ENCODE results near the gene PRAMEF14.
"Not testable (repeated sequence)": the region's sequence is repeated elsewhere in the genome, so short reads cannot be mapped to it uniquely, and the experiment has no call there.

PRAMEF14 gene, protein sequence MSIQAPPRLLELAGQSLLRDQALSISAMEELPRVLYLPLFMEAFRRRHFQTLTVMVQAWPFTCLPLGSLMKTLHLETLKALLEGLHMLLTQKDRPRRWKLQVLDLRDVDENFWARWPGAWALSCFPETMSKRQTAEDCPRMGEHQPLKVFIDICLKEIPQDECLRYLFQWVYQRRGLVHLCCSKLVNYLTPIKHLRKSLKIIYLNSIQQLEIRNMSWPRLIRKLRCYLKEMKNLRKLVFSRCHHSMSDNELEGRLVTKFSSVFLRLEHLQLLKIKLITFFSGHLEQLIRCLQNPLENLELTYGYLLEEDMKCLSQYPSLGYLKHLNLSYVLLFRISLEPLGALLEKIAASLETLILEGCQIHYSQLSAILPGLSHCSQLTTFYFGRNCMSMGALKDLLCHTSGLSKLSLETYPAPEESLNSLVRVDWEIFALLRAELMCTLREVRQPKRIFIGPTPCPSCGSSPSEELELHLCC

GRCh38 chr1:13347034-13347433, at the start of gene PRAMEF14:
PRAMEF14 (minus strand) TSS chr1:13347134; CDS start chr1:13345314, 1,820 bp downstream.
- not testable (repeated sequence) for DNase-seq

DNA sequence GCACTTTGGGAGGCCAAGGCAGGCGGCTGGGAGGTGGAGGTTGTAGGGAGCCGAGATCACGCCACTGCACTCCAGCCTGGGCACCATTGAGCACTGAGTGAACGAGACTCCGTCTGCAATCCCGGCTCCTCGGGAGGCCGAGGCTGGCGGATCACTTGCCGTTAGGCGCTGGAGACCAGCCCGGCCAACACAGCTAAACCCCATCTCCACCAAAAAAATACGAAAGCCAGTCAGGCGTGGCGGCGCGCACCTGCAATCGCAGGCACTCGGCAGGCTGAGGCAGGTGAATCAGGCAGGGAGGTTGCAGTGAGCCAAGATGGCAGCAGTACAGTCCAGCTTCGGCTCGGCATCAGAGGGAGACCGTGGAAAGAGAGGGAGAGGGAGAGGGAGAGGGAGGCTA, 48.4 kb upstream of the PRAMEF14 start:
- not testable (repeated sequence) for DNase-seq

GRCh38 chr1:13394761-13395160, 47.8 kb upstream of the PRAMEF14 start:
- DNase-seq = not testable (repeated sequence)

DNA sequence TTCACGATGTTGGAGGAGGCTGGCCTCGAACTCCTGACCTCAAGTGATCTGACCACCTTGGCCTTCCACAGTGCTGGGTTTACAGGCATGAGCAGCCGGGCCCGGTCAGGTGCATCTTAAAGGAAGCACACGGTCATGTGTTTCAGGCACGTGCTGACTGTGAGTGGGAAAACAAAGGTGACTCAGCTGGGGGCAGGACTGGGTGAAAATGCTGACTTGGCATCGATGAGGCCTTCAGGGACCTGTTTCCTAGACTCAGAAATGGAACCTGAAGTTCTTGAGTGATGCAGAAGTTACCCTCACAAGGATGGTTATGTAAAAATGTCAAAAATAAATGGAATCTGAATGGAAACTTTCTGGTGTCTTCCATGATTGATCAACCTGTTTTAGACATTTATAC, 46.1 kb upstream of the PRAMEF14 start:
- not testable (repeated sequence) for DNase-seq

DNA sequence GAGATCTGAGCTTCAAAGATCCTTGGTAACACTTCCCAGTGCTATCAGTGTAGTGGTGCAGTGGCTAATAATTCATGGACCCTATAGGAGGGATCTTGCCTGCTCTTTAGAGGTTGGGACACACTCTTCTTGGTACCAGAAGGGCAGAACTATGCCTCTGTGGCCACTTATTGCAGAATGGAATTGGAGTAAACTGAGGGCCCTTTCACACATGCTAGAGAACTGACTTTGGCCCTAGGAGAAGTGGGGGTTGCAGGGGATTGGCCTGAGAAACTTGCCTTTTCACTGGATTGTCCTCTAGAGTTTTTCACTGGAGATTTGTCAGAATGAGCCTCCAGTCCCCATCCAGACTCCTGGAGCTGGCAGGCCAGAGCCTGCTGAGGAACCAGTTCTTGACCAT, 42.4 kb upstream of the PRAMEF14 start, which contains the start of gene PRAMEF17:
Gene PRAMEF17 (plus strand): TSS at position 301 of the 400 bp plus-strand sequence. CDS start 26 bp downstream, at position 327.
- DNase-seq = not testable (repeated sequence)

- DNase-seq = not testable (repeated sequence)
These were observed 33.4 kb upstream of the PRAMEF14 start for GRCh38 chr1:13380380-13380779.

DNA sequence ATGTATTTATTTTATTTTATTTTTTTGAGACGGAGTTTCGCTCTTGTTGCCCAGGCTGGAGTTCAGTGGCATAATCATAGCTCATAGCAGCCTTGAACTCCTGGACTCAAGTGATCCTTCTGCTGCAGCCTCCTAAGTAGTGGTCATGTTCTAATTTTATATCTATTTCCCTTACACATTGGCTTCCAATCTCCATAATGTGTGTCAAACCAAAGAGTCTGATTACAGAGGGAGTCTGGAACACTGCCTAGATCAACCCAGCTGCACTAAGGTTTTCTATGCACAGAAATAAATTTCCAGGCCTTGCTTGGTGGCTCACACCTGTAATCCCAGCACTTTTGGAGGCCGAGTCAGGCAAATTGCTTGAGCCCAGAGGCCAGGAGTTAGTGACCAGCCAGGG, 32.0 kb upstream of the PRAMEF14 start:
- DNase-seq = not testable (repeated sequence)

DNA sequence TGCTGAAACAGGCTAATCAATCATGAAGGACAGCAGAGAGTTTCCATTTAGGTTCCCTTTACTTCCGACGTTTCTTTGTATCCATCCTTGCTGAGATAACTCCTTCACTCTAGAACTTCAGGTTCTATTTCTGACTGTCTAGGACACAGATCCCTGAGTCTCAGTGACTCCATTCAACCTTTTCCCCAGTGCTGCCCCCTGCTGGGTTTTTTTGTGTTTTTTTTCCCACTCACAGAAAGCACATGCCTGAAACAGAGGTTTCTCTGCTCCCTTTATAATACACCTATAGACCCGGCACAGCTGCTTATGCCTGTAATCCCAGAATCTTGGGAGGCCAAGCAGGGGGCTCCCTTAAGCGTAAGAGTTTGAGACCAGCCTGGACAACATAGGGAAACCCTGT, 21.6 kb upstream of the PRAMEF14 start:
- not testable (repeated sequence) for DNase-seq

DNA sequence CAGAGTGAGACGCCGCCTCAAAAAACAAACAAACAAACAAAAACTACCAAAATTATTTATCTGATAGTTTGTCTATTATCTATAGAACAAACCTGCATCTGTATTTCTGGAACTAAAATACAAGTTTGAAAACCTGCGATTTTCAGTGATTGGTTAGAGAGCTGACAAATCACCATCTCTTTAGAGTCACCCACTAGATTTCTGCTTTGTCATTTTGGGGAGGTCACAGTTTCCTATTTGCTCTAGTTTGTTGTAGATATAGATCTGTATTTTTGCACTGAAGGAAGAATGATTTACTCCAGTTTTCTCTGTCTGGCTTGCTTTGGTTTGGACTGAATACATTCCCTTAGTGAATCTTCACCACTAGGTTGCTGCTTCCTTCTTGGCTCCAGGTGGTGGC, 19.6 kb upstream of the PRAMEF14 start:
- DNase-seq = not testable (repeated sequence)

- not testable (repeated sequence) for DNase-seq
These were observed 18.0 kb upstream of the PRAMEF14 start for GRCh38 chr1:13364928-13365327.

DNA sequence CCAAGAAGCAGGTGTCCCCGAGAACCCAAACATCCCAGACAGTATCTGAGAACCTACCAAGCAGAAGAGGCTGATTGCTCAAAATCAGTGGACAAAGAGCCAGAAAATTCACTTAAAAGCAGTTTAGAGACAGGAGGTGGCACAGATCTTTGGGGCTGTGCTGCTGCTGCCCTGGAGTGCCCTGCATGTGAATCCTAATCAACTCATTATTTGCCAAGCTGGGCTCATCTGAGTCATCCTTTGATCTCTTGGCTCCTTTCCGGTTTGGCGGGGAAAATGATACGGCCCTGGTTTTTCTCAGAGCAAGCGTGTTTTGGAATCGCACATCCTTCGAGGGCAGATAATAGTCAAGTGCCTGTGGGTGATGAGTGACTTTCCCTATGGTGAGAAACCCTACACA, 15.4 kb upstream of the PRAMEF14 start:
- DNase-seq = not testable (repeated sequence)

DNA sequence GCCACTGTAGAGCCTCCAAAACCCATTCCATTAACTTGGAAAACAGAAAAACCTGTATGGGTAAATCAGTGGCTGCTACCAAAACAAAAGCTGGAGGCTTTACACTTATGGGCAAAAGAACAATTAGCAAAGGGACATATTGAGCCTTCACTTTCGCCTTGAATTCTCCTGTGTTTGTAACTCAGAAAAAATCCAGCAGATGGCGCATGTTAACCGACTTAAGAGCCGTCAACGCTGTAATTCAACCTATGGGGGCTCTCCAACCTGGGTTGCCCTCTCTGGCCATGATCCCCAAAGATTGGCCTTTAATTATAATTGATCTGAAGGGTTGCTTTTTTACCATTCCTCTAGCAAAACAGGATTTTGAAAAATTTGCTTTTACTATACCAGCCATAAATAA, 9.8 kb upstream of the PRAMEF14 start:
- DNase-seq = not testable (repeated sequence)

GRCh38 chr1:13354475-13354874, 7.5 kb upstream of the PRAMEF14 start:
- not testable (repeated sequence) for DNase-seq

DNA sequence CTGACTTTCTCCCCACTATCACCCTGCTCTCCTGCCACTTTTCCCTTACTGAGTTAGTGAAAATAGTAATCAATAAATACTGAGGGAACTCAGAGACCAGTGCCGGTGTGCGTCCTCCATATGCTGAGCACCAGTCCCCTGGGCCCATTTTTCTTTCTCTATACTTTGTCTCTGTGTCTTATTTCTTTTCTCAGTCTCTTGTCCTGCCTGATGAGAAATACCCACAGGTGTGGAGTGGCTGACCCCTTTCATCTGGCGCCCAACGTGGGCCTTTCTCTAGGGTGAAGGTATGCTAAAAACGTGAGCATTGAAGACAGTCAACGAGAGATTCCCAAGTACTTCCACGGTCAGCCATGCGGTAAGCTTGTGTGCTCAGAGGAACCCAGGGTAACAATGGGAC, 6.5 kb upstream of the PRAMEF14 start:
- DNase-seq = not testable (repeated sequence)

GRCh38 chr1:13342496-13342895, 4.4 kb downstream of the PRAMEF14 start:
- DNase-seq = not testable (repeated sequence)

DNA sequence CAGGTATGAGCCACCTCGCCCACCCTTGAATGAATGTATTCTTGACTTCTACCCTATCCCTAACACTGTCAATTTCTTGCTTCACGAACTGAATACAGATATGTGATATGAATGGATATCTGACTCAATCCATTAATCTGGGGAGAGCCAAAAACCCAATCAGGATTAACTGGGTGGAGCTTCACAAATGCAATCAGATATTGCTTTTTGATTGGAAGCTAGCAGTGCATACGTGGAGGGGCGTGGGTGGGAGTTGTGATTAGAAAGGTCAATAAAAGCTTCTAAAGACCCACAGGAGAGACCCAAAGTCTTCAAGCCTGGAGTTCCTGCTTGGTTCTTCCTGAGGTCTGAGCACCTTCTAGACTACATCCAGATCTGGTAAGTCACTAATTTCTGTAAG, 31.7 kb downstream of the PRAMEF14 start, which contains the start of gene PRAMEF15:
Gene PRAMEF15 (plus strand): TSS at position 301 of the 400 bp plus-strand sequence. CDS start 2,827 bp downstream, outside the sequence.
- DNase-seq = not testable (repeated sequence)

GRCh38 chr1:13303239-13303638, 43.7 kb downstream of the PRAMEF14 start, which contains the start of gene PRAMEF33:
PRAMEF33 (plus strand) TSS chr1:13303539; CDS start chr1:13305955, 2,416 bp downstream.
- DNase-seq = not testable (repeated sequence)

- DNase-seq = not testable (repeated sequence)
These were observed 44.7 kb downstream of the PRAMEF14 start for GRCh38 chr1:13302197-13302596.

DNA sequence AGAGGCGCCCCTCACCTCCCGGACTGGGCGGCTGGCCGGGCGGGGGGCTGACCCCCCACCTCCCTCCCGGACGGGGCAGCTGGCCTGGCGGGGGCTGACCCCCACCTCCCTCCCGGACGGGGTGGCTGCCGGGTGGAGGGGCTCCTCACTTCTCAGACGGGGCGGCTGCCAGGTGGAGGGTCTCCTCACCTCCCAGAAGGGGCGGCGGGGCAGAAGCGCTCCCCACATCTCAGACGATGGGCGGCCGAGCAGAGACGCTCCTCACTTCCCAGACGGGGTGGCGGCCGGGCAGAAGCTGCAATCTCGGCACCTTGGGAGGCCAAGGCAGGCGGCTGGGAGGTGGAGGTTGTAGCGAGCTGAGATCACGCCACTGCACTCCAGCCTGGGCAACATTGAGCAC, 48.2 kb downstream of the PRAMEF14 start:
- not testable (repeated sequence) for DNase-seq

DNA sequence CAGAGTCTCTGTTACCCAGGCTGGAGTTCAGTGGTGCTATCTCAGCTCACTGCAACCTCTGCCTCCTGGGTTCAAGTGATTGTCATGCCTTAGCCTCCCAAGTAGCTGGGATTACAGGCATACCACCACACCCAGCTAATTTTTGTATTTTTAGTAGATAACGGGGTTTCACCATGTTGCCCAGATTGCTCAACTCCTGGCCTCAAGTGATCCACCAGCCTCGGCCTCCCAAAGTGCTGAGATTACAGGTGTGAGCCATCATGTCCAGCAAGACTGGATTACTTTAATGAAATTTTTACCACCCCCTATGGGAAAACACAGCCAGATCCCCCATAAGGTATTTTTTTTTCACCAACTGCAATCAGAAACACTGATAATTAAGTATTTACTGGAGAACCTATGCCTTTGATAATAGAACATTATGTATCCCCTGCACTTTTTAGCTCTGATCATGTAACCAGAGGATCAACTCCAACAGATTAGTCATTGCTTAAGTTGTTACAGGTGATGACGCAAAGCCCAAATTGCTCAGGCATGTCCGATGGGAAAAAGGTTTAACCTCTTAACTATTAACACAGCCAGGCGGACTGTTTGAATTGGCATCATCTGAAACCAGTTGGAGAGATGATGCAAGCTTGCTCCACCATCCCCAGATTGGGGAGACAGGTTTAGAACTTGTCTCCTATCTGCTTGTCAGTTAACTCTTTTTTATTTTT, 49.6 kb downstream of the PRAMEF14 start:
- not testable (repeated sequence) for DNase-seq

All from stimulated activated CD4-positive, alpha-beta T cell treated with anti-CD3 and anti-CD28 coated beads, Interleukin-4, amount 100 ng/mL, for 4 hours (primary cell).